ENCODE results near the gene VPS16.

VPS16 gene

DNA sequence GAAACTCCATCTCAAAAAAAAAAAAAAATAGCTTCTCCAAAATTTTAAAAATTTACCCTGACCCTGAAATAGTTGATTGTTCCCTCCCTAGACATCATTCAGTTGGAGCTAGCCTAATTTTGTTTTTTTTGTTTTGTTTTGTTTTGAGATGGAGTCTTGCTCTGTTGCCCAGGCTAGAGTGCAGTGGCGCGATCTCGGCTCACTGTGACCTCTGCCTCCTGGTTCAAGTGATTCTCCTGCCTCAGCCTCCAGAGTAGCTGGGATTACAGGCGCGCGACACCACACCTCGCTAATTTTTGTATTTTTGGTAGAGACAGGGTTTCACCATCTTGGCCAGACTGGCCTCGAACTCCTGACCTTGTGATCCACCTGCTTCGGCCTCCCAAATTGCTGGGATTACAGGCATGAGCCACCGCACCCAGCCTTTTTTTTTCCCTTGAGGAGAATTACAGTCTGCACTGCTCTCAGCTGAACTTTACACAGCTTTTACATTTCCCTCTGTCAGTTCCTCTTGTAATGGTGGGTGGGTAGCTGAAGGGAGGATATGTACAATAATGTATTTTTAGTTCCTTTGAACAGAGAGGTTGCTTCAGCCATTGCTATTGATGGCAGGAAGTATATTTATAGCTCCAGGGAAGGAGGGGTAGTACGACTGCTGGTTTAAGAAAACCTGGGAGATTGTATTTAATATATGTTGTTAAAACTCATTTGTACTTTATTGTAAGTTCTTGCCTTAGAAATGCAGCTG lies 60.5 kb downstream of the VPS16 start:
- DNase-seq (ENCODE audit: low spot score), result peak; percentile 2

DNA sequence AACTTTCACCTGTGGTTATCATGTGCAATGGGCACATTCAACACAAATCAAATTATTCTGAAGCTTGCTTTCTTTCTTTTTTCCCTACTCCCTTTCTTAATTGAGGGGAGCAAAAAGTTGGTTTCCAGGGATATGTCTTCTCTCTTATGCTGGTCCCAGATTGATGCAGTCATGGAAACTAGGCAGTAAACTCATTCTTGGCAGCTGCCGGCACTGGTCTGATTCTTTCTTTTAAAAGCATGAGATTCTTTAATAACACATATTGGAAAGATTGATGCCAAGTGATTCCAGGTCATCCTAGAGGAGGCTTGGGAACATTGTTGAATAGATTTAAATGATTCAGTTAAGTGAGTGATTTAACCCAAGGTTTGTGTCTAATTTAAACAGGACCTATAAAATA lies 61.7 kb downstream of the VPS16 start:
- no peak for DNase-seq (ENCODE audit: low spot score)

DNA sequence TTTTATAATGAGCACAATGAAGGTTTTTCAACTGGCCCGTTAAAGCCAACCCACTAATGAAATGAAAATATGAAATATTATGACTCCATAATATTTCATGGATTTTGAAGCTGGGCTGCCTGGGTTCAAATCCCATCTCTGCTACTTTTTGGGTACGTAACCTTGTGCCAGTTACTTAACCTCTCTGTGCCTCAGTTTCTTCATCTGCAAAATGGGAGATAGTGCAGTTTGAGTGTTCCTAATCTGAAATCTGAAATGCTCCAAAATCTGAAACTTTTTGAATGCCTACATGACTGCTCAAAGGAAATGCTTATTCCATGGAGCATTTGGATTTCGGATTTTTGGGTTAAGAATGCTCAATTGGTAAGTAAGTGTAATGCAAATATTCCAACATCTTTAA lies 62.3 kb downstream of the VPS16 start:
- no peak for DNase-seq (ENCODE audit: low spot score)

DNA sequence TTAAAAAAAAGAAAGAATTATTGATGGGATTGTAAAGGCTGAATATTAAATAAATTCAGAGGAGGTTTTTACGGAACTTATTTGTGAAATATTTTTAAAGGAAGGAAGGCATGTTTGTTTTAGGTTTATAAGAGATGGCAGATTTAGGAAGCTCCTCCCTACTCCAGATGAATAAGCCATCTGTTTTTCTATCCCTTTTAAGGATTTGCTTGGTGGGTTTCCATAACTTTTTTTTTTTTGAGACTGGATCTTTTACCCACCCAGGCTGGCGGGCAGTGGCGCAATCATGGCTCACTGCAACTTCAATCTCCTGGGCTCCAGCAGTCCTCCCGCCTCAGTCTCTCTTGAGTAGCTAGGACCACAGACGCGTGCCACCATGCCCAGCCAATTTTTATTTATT lies 63.1 kb downstream of the VPS16 start:
- DNase-seq (ENCODE audit: low spot score), result no peak

DNA sequence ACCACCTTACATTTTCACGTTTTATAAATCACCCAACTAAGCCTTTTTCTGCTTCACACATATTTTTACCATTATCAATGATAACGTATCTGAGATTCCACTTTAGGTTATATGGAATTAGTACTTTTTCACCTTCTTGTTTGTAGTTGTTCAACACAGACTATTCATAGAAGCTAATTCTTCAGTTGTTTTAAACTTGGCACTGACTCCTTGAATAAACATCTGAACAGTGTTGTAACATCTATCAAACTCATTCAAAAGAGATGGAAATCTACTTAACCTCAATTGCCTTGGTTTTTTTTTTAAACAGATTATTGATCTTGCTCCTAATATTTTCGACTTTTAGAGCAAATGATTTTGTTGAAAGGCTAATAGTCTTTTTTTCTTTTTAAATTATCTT lies 67.0 kb downstream of the VPS16 start:
- DNase-seq (ENCODE audit: low spot score), result no peak

DNA sequence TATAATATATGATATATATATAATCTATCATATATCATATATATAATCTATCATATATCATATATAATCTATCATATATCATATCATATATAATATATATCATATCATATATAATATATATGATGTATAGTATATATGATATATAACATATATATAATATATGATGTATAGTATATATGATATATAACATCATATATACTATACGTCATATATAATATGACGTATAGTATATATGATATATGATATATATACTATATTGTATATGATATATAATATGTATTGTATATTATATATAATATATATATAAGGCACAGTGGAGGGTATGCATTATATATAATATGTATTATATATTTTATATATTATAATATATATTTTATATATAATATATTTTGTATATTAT lies 69.4 kb downstream of the VPS16 start:
- DNase-seq (ENCODE audit: low spot score), result no peak

DNA sequence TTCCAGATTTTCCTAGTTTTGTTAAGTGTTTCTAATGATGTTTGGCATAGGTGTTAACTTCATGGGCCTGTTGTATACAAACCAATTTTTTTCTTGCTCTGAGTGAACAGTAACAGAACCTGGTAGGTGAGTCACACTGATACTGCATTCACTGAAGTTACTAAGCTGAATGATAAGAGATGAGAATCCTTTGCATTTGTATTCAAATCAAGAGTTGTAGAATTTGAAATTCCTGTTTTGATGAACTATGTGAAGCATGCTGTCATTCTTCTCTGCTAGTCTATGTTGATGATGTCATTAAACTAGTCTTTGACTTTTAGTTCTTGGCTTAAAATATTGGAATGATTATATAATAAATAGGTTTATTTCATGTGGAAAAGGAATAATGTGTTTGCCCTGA lies 70.7 kb downstream of the VPS16 start:
- DNase-seq (ENCODE audit: low spot score), result no peak

DNA sequence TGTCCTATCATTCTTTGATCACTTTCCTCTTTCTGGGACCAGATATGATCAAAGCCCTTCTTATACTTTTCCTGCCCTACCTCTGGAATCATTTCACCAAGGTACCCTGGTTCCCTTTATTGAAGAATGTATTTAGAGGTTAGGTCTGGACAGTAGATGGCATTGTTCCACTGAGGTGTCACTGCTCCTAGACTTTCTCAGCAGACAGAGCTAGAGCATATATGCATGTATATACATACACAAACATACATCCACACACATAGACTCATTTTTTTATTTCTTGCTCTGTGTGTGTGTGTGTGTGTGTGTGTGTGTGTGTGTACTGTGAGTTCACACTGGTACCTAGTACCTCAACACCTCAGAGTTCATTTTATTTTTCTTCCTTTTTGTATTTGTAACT lies 73.6 kb downstream of the VPS16 start:
- DNase-seq (ENCODE audit: low spot score), result no peak
